ENCODE data around the gene LSM7.
A peak's percentile ranks its signal among the peaks of the same experiment; 100 is the strongest.

LSM7 gene

DNA sequence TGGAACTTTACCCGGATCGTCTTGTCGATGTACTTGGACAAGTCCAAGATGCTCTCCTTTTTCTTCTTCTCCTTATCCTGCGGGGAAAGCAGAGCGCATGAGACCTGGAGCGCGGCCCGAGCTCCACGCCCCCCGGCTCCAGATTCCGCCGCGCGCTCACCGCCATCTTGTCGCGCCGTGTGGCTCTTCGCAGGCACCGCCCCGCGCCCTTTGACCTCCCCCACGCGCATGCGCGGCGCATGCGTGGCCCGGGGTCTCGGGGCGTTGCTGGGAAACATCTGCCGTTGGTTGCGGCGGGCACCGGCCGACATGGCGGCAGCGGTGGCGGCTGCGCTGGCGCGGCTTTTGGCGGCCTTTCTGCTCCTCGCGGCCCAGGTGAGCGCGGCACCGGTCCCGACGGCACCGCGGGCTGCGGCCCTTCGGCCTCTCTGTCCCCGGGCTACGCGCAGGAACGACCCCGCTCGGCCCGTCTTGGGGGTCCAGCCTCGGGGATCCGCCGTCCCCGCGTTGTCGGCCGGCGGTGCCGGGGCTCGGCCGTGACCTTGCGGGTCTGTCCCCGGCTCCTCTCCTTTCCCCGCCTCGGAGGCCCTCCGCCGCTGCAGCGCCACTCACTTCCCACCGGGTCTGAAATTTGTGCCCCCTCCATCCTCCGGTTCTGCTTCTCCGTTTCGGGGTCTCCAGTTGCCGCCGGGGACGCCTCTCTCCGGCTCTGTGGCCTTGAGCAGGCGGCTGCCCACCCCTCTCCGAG, at the start of gene LSM7, which contains the start of gene SPPL2B:
Gene LSM7, minus strand, starts transcription at position 186 of the 748 bp plus-strand sequence. Its CDS starts 20 bp downstream, at position 166.
Gene SPPL2B, plus strand, starts transcription at position 284 of the 748 bp plus-strand sequence. Its CDS starts 26 bp downstream, at position 310.
- peak; percentile 36 for DNase-seq (ENCODE audit: low read depth)

DNA sequence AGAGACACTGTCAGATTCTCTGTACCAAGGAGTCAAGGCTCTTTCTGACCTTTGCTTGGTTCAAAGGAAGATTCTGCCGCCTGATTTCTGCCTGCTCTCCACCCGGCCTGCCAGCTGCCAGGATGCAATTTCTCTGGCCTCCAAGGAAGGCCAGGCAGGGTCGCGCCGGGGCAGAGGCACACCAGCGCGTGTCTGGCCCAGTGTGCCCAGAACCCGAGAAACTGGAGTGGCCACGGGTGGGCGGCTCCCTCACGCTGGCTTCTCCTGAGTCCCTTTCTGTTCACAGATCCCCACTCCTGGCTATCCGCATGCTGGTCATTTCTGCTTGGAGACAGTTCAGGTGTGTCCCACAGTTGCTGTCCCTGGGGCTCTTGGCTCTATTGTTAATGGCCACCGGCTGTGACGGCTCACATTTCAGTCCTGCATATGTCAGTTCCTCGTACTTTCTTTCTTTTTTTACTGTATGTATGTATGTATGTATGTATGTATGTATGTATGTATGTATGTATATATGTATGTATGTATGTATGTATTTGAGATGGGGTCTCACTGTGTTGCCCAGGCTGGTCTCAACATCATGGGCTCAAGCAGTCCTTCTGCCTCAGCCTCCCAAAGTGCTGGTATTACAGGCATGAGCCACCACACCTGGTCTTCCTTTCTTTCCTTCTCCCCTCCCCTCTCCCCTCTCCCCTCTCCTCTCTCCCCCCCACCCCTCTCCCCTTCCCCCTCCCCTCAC, 48.6 kb upstream of the LSM7 start:
- DNase-seq (ENCODE audit: low read depth) = no peak

DNA sequence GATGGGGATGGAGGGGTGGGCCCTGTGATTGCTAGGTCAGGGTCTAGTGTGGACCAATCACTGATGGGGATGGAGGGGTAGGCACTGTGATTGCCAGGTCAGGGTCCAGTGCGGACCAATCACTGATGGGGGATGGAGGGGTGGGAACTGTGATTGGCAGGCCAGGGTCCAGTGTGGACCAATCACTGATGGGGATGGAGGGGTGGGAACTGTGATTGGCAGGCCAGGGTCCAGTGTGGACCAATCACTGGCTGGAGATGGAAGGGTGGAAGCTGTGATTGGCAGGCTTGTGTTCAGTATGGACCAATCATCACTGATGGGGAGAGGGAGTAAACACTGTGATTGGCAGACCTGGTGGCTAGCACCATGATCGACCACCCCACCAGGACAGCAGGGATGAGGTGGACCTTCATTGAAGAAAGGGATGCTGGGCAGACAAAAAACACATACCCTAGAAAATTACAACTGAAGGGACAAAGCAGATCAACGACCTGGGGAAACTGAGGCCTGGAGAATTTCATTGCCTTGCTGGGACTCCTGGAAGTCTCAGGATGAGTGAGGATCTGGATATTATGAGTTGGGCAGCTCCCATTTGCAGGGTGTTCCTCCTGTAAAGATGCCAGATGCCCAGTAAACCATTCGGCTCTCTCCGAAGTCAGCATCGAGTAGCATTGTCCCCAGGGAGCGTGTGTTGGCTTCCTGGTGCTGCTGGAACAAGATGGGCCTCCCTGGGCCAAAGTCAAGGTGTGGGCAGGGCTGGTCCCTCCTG, 47.2 kb upstream of the LSM7 start:
- DNase-seq (ENCODE audit: low read depth) = no peak

- no peak for DNase-seq (ENCODE audit: low read depth)
These were observed 46.4 kb upstream of the LSM7 start for GRCh38 chr19:2374808-2375207.

- DNase-seq (ENCODE audit: low read depth) = no peak
These were observed 43.8 kb upstream of the LSM7 start for GRCh38 chr19:2372076-2372612.

GRCh38 chr19:2371656-2372055, 43.3 kb upstream of the LSM7 start:
- no peak for DNase-seq (ENCODE audit: low read depth)

DNA sequence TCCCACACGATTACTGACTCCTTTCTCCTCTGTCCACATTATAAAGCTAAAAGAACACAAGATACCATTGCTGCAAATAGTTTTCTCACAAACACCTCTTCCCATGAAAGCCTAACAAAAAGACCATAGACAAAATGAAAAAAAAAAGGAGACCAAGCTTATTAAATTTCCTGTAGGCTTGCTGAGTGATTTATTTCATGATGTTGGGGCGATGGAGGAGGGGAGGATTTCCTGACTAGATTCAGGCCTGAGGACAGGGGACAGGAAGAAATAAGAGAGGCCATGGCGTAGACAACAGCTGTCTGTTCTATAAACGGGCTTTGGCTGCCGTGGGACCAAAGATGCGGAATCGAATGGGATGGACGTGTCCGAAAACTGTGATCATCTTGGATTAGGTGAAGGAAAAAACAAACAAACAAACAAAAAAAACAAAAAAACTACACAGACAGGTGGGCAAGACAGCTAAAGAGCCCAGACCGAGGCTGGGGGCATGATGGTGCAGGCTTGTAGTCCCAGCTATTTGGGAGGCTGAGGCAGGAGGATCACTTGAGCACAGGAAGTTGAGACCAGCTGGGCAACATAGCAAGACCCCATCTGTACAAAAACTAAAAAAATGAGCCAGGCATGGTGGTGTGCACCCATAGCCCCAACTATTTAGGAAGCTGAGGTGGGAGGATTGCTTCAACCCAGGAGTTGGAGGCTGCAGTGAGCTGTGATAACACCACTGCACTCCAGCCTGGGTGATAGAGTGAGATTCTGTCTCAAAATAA, 37.0 kb upstream of the LSM7 start:
- DNase-seq (ENCODE audit: low read depth) = no peak

DNA sequence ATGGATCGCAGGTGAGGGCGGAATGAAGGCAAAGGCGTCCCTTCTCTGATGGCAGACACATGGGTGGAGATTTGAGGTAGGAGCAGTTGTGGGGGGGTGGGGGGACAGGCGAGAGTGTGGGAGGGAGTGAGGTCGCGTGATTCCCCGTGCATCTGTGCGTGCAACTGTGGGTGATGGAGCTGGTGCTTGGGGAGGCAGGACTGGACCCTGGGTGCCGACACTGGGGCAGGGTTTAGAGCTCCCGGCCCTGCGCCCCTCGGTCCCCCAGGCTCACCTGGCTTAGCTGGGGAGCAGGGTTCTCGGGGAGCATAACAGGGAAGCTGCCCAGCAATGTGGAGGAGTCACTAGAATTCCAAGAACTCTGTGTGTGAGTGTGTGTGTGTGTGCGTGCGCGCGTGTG, 35.0 kb upstream of the LSM7 start:
- DNase-seq (ENCODE audit: low read depth) = no peak

DNA sequence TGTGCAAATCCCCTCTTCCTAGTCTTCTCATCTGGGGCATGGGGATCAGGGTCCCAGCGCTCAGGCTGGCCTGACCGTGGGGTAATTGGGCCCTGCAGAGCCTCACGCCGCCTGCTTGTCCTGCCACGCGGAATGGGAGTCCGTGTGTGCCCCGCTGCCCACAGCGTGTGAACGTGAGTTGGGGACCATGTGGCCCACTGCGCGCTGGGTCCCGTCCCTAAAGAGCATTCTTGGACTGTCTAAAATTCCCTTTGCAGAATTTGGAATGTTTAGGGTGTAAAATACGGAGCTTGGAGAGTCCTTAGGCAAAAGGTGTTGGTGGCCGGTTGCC, 34.5 kb upstream of the LSM7 start:
- no peak for DNase-seq (ENCODE audit: low read depth)

DNA sequence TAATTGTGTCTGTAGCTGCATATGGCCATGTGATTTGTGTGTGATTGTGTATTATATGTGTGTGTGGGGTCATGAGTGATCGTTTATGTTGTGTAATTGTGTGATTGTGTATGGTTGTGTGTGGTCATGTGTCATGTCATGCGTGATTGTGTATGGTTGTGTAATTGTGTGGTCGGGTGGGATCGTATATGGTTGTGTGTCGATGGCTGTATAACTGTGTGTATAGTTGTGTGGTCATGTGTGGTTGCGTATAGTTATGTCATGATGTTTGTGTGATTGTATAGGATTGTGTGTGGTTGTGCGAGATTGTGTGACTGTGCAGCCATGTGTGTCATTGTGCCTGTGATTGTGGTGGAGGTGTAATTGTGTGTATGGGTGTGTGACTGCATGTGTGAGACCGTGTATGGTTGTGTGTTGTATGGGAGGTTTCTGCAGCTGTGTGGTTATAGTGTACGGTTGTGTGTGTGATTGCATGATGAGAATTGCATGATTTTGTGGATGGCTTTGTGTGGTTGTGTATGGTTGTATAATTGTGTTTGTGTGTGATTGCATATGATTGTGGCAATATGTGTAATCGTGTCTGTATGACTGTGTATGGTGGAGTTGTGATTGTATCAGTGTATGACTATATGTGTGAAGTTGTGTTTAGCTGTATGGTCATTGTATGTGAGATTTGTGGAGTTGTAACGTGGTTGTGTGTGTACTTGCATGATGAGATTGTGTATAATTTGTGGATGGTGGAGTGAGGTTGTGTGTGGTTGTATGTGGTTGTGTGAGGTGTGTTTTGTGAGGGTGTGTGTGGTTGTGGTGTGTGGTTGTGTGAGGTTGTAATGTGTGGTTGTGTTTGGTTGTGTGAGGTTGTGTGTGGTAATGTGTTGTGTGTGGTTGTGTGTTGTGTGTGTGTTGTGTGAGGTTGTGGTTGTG, 33.9 kb upstream of the LSM7 start:
- DNase-seq (ENCODE audit: low read depth) = no peak

DNA sequence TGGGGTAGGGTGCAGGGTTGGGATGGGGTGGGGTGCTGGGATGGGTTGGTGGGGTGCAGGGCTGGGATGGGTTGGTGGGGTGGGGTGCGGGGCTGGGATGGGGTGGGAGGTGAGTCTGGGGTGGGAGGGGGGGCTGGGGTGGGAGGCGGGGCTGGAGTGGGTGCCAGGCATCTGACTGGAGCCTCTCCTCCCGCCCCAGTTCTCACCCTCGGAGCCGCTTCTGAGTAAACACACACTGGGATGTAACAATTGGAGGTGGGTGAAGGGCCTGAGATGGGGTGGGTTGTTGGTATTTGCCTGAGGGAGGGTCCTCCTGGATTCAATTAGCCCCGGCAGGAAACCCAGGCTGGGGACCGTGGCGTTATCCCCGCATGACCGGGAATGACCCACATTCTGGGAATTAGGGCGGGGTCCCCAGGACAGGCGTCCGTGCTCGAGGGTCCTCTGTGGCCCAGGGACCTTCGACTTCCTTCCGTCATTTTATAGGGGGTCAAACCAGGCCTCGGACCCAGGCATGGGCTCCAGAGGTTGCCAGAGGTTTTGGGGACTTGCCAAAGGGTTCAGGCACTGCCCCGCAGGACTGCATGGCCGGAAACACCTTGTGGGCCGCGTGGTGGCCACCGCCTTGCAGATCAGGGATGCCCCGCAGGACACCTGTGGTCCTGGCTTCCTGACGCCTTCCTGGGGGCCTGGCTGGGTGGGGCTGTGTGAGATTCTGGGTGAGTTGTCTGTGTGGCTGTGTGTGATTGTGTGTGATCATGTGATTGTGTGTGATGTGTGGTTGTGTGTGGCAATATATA, 33.1 kb upstream of the LSM7 start:
- DNase-seq (ENCODE audit: low read depth) = no peak

- DNase-seq (ENCODE audit: low read depth) = no peak
These were observed 32.4 kb upstream of the LSM7 start for GRCh38 chr19:2360833-2361232.

DNA sequence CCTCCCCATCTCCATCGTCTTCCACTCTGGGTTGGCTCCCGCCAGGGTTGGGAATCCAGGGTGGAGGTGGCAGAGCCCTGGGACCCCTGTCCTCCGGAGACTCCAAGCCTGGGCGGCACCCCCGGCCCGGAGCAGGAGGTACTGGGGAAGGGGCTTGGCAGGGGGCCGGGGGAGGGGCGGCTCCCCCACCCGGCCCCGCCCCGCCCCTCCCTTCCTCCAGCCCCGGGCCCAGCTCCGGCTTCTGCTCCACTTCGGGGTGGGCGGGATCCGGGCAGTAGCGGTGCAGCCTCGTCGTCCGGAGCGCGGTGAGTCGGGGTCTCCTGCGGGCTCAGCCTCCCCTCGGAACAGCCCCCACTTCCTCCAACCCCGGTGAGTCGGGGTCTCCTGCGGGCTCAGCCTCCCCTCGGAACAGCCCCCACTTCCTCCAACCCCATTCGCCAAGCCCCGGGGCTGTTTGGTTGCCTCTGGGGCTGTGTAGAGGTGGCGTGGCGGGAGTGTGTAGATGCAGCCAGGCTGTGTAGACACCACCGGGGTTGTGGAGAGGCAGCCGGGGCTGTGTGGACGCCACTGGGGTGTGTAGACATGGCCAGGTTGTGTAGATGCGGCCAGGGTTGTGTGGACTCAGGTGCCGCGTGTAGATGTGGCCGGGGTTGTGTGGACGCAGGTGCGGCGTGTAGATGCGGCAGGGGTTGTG, 31.8 kb upstream of the LSM7 start, which contains the start of gene TMPRSS9:
Gene TMPRSS9, plus strand, starts transcription at position 274 of the 694 bp plus-strand sequence. CDS start 29,521 bp downstream, outside the sequence.
- no peak for DNase-seq (ENCODE audit: low read depth)

DNA sequence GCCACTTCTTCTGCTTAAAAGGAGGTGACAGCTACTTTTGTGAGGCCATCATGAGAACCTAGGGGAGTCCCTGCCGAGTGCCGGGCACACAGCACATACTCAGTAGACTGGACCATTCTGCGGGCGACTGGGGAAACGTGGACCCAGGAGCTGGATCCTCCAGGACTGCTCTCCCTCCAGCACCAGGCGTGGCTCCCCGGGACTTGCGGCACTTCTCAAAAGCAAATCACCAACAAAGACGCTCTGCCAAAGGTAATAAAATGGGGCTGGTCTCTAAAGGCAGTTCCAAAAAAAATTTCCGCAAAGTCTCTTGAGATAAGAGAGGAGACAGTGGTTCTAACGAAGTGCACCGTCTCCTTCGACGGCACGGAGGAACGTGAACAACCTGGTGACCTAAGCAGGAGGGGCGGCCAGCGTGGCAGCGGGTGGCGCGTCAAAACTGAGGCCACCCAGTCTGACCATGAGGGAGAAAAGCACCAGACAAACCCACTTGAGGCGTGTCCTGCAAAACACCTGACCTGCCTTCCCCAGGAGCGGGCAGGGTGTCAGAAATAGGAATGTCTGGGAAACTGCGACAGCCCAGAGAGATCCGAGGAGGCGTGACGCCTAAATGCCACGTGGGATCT, 30.3 kb upstream of the LSM7 start:
- DNase-seq (ENCODE audit: low read depth) = no peak

DNA sequence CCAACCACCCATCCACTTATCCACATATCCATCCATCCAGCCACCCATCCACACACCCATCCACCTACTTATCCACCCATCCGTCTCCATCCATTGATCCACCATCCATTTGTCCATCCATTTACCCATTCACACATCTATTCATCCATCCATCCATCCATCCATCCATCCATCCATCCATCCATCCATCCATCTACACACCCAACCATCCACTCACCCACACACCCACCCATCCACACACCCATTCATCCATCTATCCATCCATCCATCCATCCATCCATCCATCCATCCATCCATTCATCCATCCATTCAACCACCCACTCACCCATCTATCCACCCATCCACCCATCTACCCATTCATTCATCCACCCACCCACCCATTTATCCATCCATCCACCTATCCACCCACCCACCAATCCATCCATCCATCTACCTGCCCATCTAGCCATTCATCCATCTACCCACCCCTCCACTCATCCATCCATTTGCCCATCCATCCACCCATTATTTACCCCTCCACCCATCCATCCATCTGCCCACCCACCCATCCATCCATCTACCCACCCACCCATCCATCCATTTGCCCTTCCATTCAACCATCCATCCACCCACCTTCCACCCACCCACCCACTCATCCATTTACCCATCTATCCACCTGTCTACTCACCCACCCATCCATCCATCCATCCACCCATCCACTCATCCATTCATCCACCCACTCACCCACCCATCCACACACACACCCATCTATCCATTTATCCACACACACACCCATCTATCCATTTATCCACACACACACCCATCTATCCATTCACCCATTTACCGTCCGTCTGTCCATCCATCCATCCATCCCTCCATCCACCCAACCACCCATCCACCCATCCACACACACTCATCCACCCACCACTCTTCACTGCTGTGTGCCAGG, 29.2 kb upstream of the LSM7 start:
- DNase-seq (ENCODE audit: low read depth) = no peak

DNA sequence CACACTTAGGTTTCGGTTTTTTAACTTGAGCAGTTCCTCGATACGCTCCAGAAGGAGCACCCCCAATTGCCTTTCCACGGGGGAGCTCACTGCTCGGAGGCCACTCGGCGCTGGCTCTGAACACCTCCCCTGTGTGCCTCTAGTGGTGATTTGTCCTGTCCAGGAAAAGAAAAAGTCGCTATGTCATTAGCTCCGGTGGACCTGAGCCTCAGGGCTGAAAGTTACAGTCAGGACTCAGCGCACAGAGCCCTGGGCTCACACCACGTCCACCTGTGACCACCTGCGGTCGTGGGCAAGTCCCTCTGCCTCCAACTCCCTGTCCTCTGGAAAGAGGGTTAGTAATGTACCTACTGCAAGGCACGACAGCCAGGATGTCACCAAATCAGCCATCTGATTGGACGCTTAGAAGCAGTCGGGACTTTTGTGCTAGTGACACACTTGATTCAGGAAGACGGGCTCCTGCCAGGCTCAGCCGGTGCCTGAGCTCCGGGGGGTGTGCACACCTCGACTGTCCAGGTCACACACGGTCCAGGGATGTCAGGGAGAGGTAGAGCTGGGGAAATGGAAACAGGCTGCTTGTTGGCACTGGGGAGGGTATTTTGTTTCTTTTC, 27.8 kb upstream of the LSM7 start:
- no peak for DNase-seq (ENCODE audit: low read depth)
